H1 (cell line): Measurements from ENCODE around the gene TMCC3. TPM values are rescaled to one million over a fixed set of nuclear protein-coding genes. Genes with fewer than 3 reads are reported as not detected.

Source experiments
- CTCF ChIA-PET: fragments of 300-600 bp; sonication (Branson Sonifier 250); formaldehyde crosslinking; loops from one replicate; lab custom pipeline; 2021; ENCODE audit not compliant: partially characterized antibody; lab: Charles Lee
- POLR2A ChIA-PET: fragments of 300-600 bp; sonication (Branson Sonifier 250); formaldehyde crosslinking; loops from one replicate; lab custom pipeline; 2021; ENCODE audit warnings: inconsistent platforms; ENCODE audit not compliant: partially characterized antibody; lab: Charles Lee
- DNase-seq, 2 experiments: peaks; one replicate each; pipeline versions ENCODE4 v3.0.0 to v3.0.0-alpha.2; 2010 to 2022; ENCODE audit warnings: low spot score in 2 of 2, low read depth in 1 of 2, mixed read lengths in 1 of 2
- FAIRE-seq: peaks from 2 replicates; lab custom pipeline; 2011; peaks lifted over from hg19 to GRCh38; lab: Jason Lieb, UNC
- H2AFZ ChIP-seq: 2 replicates; pipeline ENCODE4 v1.8.1; 2012; ENCODE audit warnings: low read length, inconsistent platforms
- H2AK5ac ChIP-seq: 2 replicates; pipeline ENCODE4 v1.6.1; 2013; ENCODE audit warnings: low read depth, low read length
- H2BK120ac ChIP-seq: replicated peaks from 2 replicates; pipeline ENCODE3; 2013; ENCODE audit warnings: low read depth, low read length, inconsistent platforms
- H2BK12ac ChIP-seq: 2 replicates; pipeline ENCODE4 v1.6.1; 2013; ENCODE audit warnings: low read depth, low read length
- H2BK15ac ChIP-seq: 2 replicates; pipeline ENCODE4 v1.6.1; 2013; ENCODE audit warnings: low read length
- H2BK20ac ChIP-seq: 2 replicates; pipeline ENCODE4 v1.6.1; 2013; ENCODE audit warnings: low read length
- H2BK5ac ChIP-seq: 2 replicates; pipeline ENCODE4 v1.6.1; 2013; ENCODE audit warnings: low read depth, low read length
- H3K14ac ChIP-seq: 2 replicates; pipeline ENCODE4 v1.6.1; 2013; ENCODE audit warnings: inconsistent platforms; ENCODE audit not compliant: insufficient read length
- H3K18ac ChIP-seq: 2 replicates; pipeline ENCODE4 v1.6.1; 2013; ENCODE audit warnings: low read length; ENCODE audit errors: extremely low read depth
- H3K23ac ChIP-seq: 2 replicates; pipeline ENCODE4 v1.6.1; 2013; ENCODE audit warnings: inconsistent platforms; ENCODE audit not compliant: insufficient read length
- H3K23me2 ChIP-seq: 2 replicates; pipeline ENCODE4 v1.6.1; 2013; ENCODE audit warnings: low read depth, low read length
- H3K27ac ChIP-seq: 2 replicates; pipeline ENCODE4 v1.6.1; 2011; ENCODE audit warnings: low read depth, low read length, inconsistent platforms
- H3K27me3 ChIP-seq, 4 experiments: replicated peaks in 1 of 4; 1 replicate in 1 of 4; 2 replicates in 3 of 4; pipeline versions ENCODE4 v1.6.1 to v1.8.1; 2011 to 2013; ENCODE audit warnings: low read length in 3 of 4, mild to moderate bottlenecking in 3 of 4, inconsistent platforms in 2 of 4, mixed read lengths in 2 of 4, moderate library complexity in 1 of 4; ENCODE audit not compliant: control insufficient read depth in 3 of 4, insufficient read depth in 3 of 4; ENCODE audit errors: extremely low read depth in 1 of 4
- H3K36me3 ChIP-seq, 4 experiments: 2 replicates each; pipeline versions ENCODE4 v1.6.1 to v1.8.1; 2011 to 2013; ENCODE audit warnings: mild to moderate bottlenecking in 4 of 4, low read length in 3 of 4, moderate library complexity in 2 of 4, control low read depth in 1 of 4, inconsistent platforms in 1 of 4; ENCODE audit not compliant: insufficient read depth in 4 of 4, control insufficient read depth in 2 of 4
- H3K4ac ChIP-seq: replicated peaks from 2 replicates; pipeline ENCODE3; 2013; ENCODE audit warnings: low read length, low read depth, mixed read lengths, inconsistent platforms; ENCODE audit not compliant: insufficient read length
- H3K4me1 ChIP-seq, 4 experiments: replicated peaks in 1 of 4; 1 replicate in 1 of 4; 2 replicates in 3 of 4; pipeline versions ENCODE4 v1.6.1 to v1.8.1; 2011 to 2013; ENCODE audit warnings: low read length in 3 of 4, inconsistent platforms in 2 of 4, mixed read lengths in 1 of 4; ENCODE audit not compliant: insufficient read depth in 4 of 4, control insufficient read depth in 3 of 4
- H3K4me2 ChIP-seq, 2 experiments: 2 replicates each; pipeline versions ENCODE4 v1.6.1 to v1.8.1; 2011 to 2013; ENCODE audit warnings: low read depth in 2 of 2, low read length in 2 of 2, control low read depth in 1 of 2, inconsistent platforms in 1 of 2, mild to moderate bottlenecking in 1 of 2; ENCODE audit not compliant: insufficient read depth in 1 of 2
- H3K4me3 ChIP-seq, 4 experiments: fragments of 200-600, 300-600 bp in 1 of 4; sonication (generic), shearing (Covaris generic), sonication (Bioruptor Twin) in 1 of 4; 2 replicates each; pipeline versions ENCODE4 v1.5.1 to v1.8.1; 2011 to 2016; ENCODE audit warnings: low read length in 4 of 4, low read depth in 3 of 4, control low read depth in 2 of 4, inconsistent platforms in 2 of 4, mild to moderate bottlenecking in 2 of 4, mixed read lengths in 1 of 4, moderate library complexity in 1 of 4; ENCODE audit not compliant: insufficient read depth in 2 of 4; ENCODE audit errors: extremely low read depth in 1 of 4
- H3K56ac ChIP-seq: replicated peaks from 2 replicates; pipeline ENCODE3; 2013; ENCODE audit warnings: low read depth, mild to moderate bottlenecking, mixed read lengths, low read length, inconsistent platforms; ENCODE audit not compliant: insufficient read length
- H3K79me1 ChIP-seq: 2 replicates; pipeline ENCODE4 v1.6.1; 2013; ENCODE audit warnings: low read depth, low read length, control low read depth
- H3K79me2 ChIP-seq, 2 experiments: 2 replicates each; pipeline versions ENCODE4 v1.6.1 to v1.8.1; 2012 to 2013; ENCODE audit warnings: low read length in 2 of 2, mild to moderate bottlenecking in 2 of 2, inconsistent platforms in 1 of 2; ENCODE audit not compliant: insufficient read depth in 2 of 2, control insufficient read depth in 1 of 2
- H3K9ac ChIP-seq, 4 experiments: replicated peaks in 1 of 4; 1 replicate in 1 of 4; 2 replicates in 3 of 4; pipeline versions ENCODE4 v1.6.1 to v1.8.1; 2011 to 2013; ENCODE audit warnings: low read depth in 3 of 4, low read length in 3 of 4, control low read depth in 2 of 4, mild to moderate bottlenecking in 2 of 4, moderate library complexity in 2 of 4, inconsistent platforms in 1 of 4; ENCODE audit errors: extremely low read depth in 1 of 4
- H3K9me3 ChIP-seq, 2 experiments: 2 replicates each; pipeline versions ENCODE4 v1.6.1 to v1.8.1; 2012 to 2013; ENCODE audit warnings: mild to moderate bottlenecking in 2 of 2, moderate library complexity in 2 of 2, control low read depth in 1 of 2, inconsistent platforms in 1 of 2, low read depth in 1 of 2, low read length in 1 of 2, mixed read lengths in 1 of 2; ENCODE audit not compliant: insufficient read depth in 2 of 2
- H4K20me1 ChIP-seq, 2 experiments: replicated peaks in 1 of 2; 2 replicates each; pipeline versions ENCODE3 to v1.8.1; 2011 to 2013; ENCODE audit warnings: inconsistent platforms in 2 of 2, low read length in 2 of 2, mild to moderate bottlenecking in 1 of 2; ENCODE audit not compliant: insufficient read depth in 2 of 2, control insufficient read depth in 1 of 2
- H4K5ac ChIP-seq: 2 replicates; pipeline ENCODE4 v1.6.1; 2013; ENCODE audit warnings: low read length, low read depth, mixed read lengths, inconsistent platforms; ENCODE audit not compliant: insufficient read length
- H4K8ac ChIP-seq: 2 replicates; pipeline ENCODE4 v1.8.0; 2013; ENCODE audit warnings: mild to moderate bottlenecking, moderate library complexity, low read length, inconsistent platforms; ENCODE audit not compliant: insufficient read depth; ENCODE audit errors: extremely low read depth
- H4K91ac ChIP-seq: replicated peaks from 2 replicates; pipeline ENCODE3; 2013; ENCODE audit warnings: low read length, mixed read lengths, inconsistent platforms; ENCODE audit not compliant: insufficient read length
- ASH2L ChIP-seq: fragments of 200-600, 300-600 bp; sonication (generic); IDR thresholded peaks from one replicate; pipeline ENCODE4 v1.7.1; 2017; ENCODE audit warnings: low read length
- BRCA1 ChIP-seq: IDR thresholded peaks from 2 replicates; pipeline ENCODE4 v1.6.1; 2012; ENCODE audit warnings: low read depth, low read length, improper control_type of control experiment
- CBX8 ChIP-seq: fragments of 300-800, 300-1000 bp; sonication (generic); IDR thresholded peaks from 2 replicates; pipeline ENCODE4 v1.7.1; 2016; ENCODE audit warnings: low read depth, low read length, borderline replicate concordance
- CHD2 ChIP-seq: IDR thresholded peaks from 2 replicates; pipeline ENCODE4 v1.6.1; 2012; ENCODE audit warnings: low read length, improper control_type of control experiment
- CTBP2 ChIP-seq: IDR thresholded peaks from 2 replicates; pipeline ENCODE4 v1.7.0; 2011; ENCODE audit warnings: borderline replicate concordance, mild to moderate bottlenecking, moderate library complexity, mixed read lengths, low read length; ENCODE audit not compliant: insufficient read depth, insufficient read length
- JUN ChIP-seq: IDR thresholded peaks from 2 replicates; pipeline ENCODE4 v1.6.1; 2011; ENCODE audit warnings: low read depth, mild to moderate bottlenecking, improper control_type of control experiment, low read length
- KDM5A ChIP-seq: fragments of 200-600 bp; IDR thresholded peaks from 2 replicates; pipeline ENCODE4 v1.7.1; 2012; ENCODE audit warnings: mild to moderate bottlenecking, low read length, inconsistent platforms, mixed read lengths
- POLR2A ChIP-seq, 2 experiments: IDR thresholded peaks; 1 replicate in 1 of 2; 2 replicates in 1 of 2; pipeline ENCODE4 v1.6.1; 2011; ENCODE audit warnings: low read depth in 2 of 2, low read length in 2 of 2, mild to moderate bottlenecking in 2 of 2; ENCODE audit errors: control extremely low read depth in 1 of 2
- TBP ChIP-seq: IDR thresholded peaks from 2 replicates; pipeline ENCODE4 v1.6.1; 2011; ENCODE audit warnings: low read depth, low read length, improper control_type of control experiment
- TEAD4 ChIP-seq: IDR thresholded peaks from 2 replicates; pipeline ENCODE4 v1.6.1; 2012; ENCODE audit warnings: low read depth, low read length, inconsistent platforms, mixed read lengths
- WGBS, 2 experiments: shearing (Covaris generic) in 1 of 2; methylation state at CpG; one replicate each; pipeline versions ENCODE4 v1.1.6 to v1.1.7; 2013 to 2015; ENCODE audit warnings: low lambda C conversion rate in 2 of 2, mixed read lengths in 2 of 2, inconsistent platforms in 1 of 2, low coverage in 1 of 2, missing lambda C conversion rate in 1 of 2; ENCODE audit not compliant: insufficient replicate concordance in 2 of 2, insufficient coverage in 1 of 2, insufficient read length in 1 of 2; ENCODE audit errors: extremely low coverage in 1 of 2, missing lambda C conversion rate in 1 of 2; 5-methylcytosine and 5-hydroxymethylcytosine counted together
- polyA plus RNA-seq, 7 experiments: library from polyadenylated mRNA; depleted of rRNA in 3 of 7; stranded (reverse) in 5 of 7; unstranded in 2 of 7; fragments of >200 nt in 5 of 7; fragments of 200-250 nt in 2 of 7; gene quantifications; 1 replicate in 5 of 7; 2 replicates in 1 of 7; 4 replicates in 1 of 7; pipeline versions ENCODE4 v1.2.1 to v1.2.3, GENCODE V29; 2011 to 2013; ENCODE audit warnings: missing spikeins in 2 of 7, mixed read lengths in 2 of 7
- total RNA-seq: library from RNA; stranded (reverse); fragmentation: NEBNext Ultra II Directional; extraction: Animal tissue kit (Norgen Biotek cat#: 25700); gene quantifications from 2 replicates; pipeline ENCODE4 v1.2.1, GENCODE V29; 2021
- TF ChIP-seq, protein P1 (sequence below): IDR thresholded peaks from 2 replicates; pipeline ENCODE4 v1.6.1; 2012; ENCODE audit warnings: low read length, inconsistent platforms
- TF ChIP-seq, protein P2 (sequence below): IDR thresholded peaks from 2 replicates; pipeline ENCODE4 v1.6.1; 2012; ENCODE audit warnings: inconsistent platforms
- TF ChIP-seq, protein P3 (sequence below): IDR thresholded peaks from 2 replicates; pipeline ENCODE4 v1.6.1; 2011; ENCODE audit warnings: low read depth, mild to moderate bottlenecking, low read length; ENCODE audit not compliant: insufficient read depth

Gene TMCC3
- total and polyA plus RNA-seq, 2 of the 8 experiments (the other 6 are each of a cell fraction or from before 2014, with no cell fraction given), result 1.7 to 4.1 TPM

DNA sequence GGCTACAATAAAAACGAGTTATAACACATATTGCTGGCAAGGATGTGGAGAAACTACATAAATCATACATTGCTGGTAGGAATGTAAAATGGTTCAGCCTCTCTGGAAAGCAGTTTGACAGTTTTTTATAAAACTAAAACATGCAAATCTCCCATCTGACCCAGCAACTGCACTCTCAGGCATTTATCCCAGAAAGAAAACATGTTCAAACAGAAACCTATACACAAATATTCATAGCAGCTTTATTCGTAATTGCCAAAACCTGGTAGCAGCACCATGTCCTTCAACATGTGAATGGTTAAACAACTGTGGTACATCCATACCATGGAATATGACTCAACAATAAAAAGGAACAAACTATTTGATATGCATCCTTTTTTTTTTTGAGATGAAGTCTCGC is 10.1 kb upstream of the TMCC3 start:
- Histone ChIP-seq H2AK5ac (no peak overlapping the region), H3K4me1 (peaks cover 0 to 4% (median 3%) of the 10 kb centered on the region in 4 experiments; a peak in 2 of 7 replicates), H3K4me2 (no peak overlapping the region), H3K14ac (no peak overlapping the region), H3K23me2 (no peaks in the 10 kb centered on the region), H4K20me1 (no peaks in the 10 kb centered on the region), H3K18ac (no peak overlapping the region), H3K27ac (no peak overlapping the region), H3K36me3 (no peaks in the 10 kb centered on the region), H2BK12ac (no peak overlapping the region), H2BK15ac (no peak overlapping the region), H2BK5ac (no peak overlapping the region), H2AFZ (no peak overlapping the region), H3K9ac (no peak overlapping the region), H3K4me3 (no peak overlapping the region), H3K23ac (no peak overlapping the region), H2BK20ac (no peak overlapping the region), H4K5ac (no peak overlapping the region), H3K79me1 (no peaks in the 10 kb centered on the region), H3K79me2 (no peaks in the 10 kb centered on the region), H3K9me3 (no peaks in the 10 kb centered on the region), H3K56ac (no peak overlapping the region), H3K27me3 (no peaks in the 10 kb centered on the region), H4K91ac (no peak overlapping the region), H4K8ac (no peak overlapping the region), H2BK120ac (no peak overlapping the region), H3K4ac (no peak overlapping the region)
- ChIA-PET CTCF (interaction anchor here (0.7 to 0.9 kb wide), 2 partner anchors 11 to 115 kb away, joined by 3 read pairs; no protein-coding TSS in a partner anchor), POLR2A (no interaction called here)
- FAIRE-seq, result no peak
- WGBS, 2 experiments, result 84% methylated on average over 3 of the region's 3 CpGs; no CpG with 5 or more reads in 1 of the 2 experiments
- DNase-seq, result no peak
- TF ChIP-seq KDM5A (no peak), CTBP2 (no peak), CHD2 (no peak), CBX8 (no peak), TEAD4 (no peak), TBP (no peak), BRCA1 (no peak), JUN (no peak), POLR2A (IDR thresholded peaks at IDR 0.05; ENCODE audit: control extremely low read depth in 1 of 2, low read depth in 2 of 2, low read length in 2 of 2) (no peak), ASH2L (no peak)
- TF ChIP-seq, protein P1, sequence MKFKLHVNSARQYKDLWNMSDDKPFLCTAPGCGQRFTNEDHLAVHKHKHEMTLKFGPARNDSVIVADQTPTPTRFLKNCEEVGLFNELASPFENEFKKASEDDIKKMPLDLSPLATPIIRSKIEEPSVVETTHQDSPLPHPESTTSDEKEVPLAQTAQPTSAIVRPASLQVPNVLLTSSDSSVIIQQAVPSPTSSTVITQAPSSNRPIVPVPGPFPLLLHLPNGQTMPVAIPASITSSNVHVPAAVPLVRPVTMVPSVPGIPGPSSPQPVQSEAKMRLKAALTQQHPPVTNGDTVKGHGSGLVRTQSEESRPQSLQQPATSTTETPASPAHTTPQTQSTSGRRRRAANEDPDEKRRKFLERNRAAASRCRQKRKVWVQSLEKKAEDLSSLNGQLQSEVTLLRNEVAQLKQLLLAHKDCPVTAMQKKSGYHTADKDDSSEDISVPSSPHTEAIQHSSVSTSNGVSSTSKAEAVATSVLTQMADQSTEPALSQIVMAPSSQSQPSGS, result no peak
- TF ChIP-seq, protein P2, sequence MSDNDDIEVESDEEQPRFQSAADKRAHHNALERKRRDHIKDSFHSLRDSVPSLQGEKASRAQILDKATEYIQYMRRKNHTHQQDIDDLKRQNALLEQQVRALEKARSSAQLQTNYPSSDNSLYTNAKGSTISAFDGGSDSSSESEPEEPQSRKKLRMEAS, result no peak
- TF ChIP-seq, protein P3, sequence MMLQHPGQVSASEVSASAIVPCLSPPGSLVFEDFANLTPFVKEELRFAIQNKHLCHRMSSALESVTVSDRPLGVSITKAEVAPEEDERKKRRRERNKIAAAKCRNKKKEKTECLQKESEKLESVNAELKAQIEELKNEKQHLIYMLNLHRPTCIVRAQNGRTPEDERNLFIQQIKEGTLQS, result no peak
